Measurements from ENCODE around the gene STRADA.

- TF ChIP-seq CTCF (IDR thresholded peaks at IDR 0.05; ENCODE audit: insufficient read depth, low read length) (no peak), GABPA (IDR thresholded peaks at IDR 0.05; ENCODE audit: low read depth) (no peak), POLR2AphosphoS5 (IDR thresholded peaks at IDR 0.05; ENCODE audit: low read depth) (no peak)
Observed at GRCh38 chr17:63705657-63706056, 35.9 kb downstream of the STRADA start.
